ENCODE measurements around the gene ODC1.
A peak's percentile ranks its signal among the peaks of the same experiment; 100 is the strongest.
"Not testable (repeated sequence)": the region's sequence is repeated elsewhere in the genome, so short reads cannot be mapped to it uniquely, and the experiment has no call there.

The ODC1 gene

DNA sequence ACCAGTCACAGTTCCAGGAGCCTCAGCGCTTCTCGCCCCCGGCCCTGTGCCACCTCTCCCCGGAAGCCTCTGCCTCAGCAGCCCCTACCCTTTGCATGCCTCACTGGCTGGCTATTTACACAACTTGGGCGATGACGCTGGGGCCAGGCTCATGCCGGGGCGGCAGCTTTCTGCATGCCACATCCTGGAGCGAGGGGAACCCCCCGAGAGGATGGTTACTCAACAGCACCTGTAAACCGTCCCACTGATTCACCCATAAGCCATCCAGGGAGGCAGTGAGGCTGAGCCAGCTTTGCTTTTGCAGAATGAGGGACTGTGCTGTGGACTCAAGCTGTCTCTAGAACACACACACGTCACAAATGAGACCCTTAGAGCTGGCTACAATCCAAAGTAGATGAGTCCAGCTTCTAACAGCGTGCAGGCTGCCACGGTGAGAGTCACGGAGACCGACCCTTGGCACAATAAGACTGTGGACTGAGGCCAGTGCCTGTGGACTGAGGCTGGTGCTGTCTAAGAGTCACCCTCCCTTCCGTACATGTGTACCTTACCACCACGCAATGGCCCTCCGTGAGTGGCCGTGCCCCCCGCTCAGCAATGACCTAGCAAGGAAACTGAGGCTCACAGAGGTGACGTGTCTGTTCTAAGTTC is 45.6 kb upstream of the ODC1 start:
- peak; percentile 27 for DNase-seq (ENCODE audit: low read depth)
- TF ChIP-seq, protein P1, sequence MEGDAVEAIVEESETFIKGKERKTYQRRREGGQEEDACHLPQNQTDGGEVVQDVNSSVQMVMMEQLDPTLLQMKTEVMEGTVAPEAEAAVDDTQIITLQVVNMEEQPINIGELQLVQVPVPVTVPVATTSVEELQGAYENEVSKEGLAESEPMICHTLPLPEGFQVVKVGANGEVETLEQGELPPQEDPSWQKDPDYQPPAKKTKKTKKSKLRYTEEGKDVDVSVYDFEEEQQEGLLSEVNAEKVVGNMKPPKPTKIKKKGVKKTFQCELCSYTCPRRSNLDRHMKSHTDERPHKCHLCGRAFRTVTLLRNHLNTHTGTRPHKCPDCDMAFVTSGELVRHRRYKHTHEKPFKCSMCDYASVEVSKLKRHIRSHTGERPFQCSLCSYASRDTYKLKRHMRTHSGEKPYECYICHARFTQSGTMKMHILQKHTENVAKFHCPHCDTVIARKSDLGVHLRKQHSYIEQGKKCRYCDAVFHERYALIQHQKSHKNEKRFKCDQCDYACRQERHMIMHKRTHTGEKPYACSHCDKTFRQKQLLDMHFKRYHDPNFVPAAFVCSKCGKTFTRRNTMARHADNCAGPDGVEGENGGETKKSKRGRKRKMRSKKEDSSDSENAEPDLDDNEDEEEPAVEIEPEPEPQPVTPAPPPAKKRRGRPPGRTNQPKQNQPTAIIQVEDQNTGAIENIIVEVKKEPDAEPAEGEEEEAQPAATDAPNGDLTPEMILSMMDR (IDR thresholded peaks at IDR 0.05; ENCODE audit: low read depth, low read length, missing control alignments): no peak
- in situ Hi-C loops (cut with HindIII; ENCODE audit: low sequenced_read_pairs): no loop called here
- H3K4me3 ChIP-seq (ENCODE audit: low read depth, low read length): no peak overlapping the region

DNA sequence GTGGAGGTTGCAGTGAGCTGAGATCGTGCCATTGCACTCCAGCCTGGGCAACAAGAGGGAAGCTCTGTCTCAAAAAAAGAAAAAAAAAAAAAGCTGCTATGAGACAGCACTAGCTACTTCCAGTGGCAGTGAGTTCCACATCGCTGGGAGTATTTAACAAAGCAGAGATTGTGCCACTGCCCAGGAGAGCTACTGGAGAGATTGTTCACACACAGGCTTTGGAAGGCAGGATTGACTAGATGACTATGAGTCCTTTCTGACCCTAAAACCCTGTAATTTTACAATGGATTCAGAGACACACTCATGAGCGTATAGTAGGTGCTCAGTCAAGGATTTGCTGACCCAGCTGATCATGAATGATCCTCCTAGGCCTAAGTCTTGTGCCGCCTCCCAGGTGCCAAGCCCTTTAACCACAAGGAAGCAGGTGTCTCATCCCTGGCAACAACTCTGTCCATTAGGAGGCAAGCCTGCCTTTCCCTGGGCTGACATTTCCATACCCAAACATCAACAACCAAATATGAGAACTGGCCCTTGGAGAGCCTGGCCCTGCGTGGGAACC is 45.0 kb upstream of the ODC1 start:
- in situ Hi-C loops (cut with HindIII; ENCODE audit: low sequenced_read_pairs): no loop called here
- DNase-seq (ENCODE audit: low read depth): no peak
- no peak overlapping the region for H3K4me3 ChIP-seq (ENCODE audit: low read depth, low read length)
- TF ChIP-seq, protein P1 (IDR thresholded peaks at IDR 0.05; ENCODE audit: low read depth, low read length, missing control alignments): no peak

DNA sequence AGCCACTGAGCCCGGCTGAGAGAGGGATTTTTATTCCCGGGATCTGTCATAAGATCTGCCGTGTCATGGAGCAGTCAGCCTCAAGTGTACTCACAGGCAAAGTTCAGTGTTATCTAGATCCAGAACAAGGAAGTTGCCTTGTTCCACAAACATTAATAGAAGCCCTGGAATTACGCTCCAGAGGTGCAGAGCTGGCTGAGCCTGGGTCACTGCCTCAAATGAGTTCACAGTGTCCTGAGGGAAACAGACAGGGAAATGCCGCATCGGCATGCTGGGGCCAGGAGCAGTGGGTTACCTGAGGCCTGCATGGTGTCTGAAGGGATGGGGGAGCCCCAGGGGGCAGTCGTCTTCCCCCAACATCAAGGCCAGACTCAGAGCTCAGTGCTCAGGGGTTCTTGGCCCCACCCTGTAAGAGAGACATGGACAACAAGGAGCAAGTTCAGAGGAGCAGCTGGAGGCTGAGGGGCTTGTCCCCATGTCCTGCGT is 42.7 kb upstream of the ODC1 start:
- H3K4me3 ChIP-seq (ENCODE audit: low read depth, low read length): no peak overlapping the region
- TF ChIP-seq, protein P1 (IDR thresholded peaks at IDR 0.05; ENCODE audit: low read depth, low read length, missing control alignments): no peak
- in situ Hi-C loops (cut with HindIII; ENCODE audit: low sequenced_read_pairs): no loop called here
- DNase-seq (ENCODE audit: low read depth): no peak

DNA sequence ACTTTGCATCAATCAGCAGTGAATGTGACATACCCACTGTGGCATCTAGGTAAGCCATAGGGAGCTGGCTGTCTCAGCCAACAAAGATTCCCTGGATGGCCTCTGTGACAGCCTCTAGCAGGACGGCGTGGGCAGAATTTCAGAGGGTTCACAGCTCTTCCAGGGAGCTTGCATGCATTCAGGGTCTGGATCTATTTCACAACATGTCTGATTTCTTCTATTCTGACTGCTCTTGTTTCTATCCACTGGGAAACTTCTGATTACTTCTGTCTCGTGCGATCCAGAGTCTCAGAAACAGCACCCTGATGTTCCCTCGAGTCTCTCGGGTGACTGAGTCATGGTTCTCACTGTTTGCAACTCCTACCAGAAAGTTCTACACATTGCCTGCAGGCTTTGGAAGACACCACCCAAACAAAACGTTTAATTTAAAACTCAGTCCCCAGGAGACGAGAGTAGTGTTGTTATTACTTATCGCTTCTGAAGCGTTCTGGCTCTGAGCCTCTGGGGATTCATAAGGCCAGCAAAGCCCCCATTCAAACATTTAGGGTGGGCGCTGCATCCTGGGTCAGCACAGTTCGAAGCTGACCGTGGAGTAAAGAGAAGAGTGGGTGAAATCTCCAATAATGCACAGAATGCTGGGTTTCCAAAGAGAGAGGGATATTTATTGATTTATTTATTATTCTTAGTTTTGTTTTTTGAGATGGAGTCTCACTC is 41.9 kb upstream of the ODC1 start:
- TF ChIP-seq, protein P1 (IDR thresholded peaks at IDR 0.05; ENCODE audit: low read depth, low read length, missing control alignments): no peak
- DNase-seq (ENCODE audit: low read depth): no peak

DNA sequence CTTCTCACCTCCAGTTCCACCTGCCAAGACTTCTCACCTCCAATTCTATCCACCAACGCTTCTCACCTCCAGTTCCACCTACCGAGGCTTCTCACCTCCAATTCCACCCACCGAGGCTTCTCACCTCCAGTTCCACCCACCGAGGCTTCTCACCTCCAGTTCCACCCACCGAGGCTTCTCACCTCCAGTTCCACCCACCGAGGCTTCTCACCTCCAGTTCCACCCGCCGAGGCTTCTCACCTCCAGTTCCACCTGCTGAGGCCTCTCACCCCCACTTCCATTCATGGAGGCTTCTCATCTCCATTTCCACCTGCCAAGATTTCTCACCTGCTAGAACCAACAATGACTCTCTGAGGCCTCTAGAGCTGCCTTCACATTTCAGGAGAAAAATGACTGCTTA is 40.0 kb upstream of the ODC1 start:
- DNase-seq (ENCODE audit: low read depth); H3K4me3 ChIP-seq (ENCODE audit: low read depth, low read length); in situ Hi-C loops (cut with HindIII; ENCODE audit: low sequenced_read_pairs): not testable (repeated sequence)

More for the DNA sequence above, 41.9 kb upstream of the ODC1 start:
- no peak overlapping the region for H3K4me3 ChIP-seq (ENCODE audit: low read depth, low read length)
- in situ Hi-C loops (cut with HindIII; ENCODE audit: low sequenced_read_pairs): no loop called here

DNA sequence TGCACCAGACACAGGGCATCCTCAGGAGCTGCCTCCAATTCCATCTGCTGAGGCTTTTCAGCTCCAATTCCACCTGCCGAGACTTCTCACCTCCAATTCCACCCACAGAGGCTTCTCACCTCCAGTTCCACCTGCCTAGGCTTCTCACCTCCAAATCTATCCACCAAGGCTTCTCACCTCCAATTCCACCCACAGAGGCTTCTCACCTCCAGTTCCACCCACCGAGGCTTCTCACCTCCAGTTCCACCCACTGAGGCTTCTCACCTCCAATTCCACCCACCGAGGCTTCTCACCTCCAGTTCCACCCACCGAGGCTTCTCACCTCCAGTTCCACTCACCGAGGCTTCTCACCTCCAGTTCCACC is 39.6 kb upstream of the ODC1 start:
- DNase-seq (ENCODE audit: low read depth); H3K4me3 ChIP-seq (ENCODE audit: low read depth, low read length); in situ Hi-C loops (cut with HindIII; ENCODE audit: low sequenced_read_pairs): not testable (repeated sequence)

DNA sequence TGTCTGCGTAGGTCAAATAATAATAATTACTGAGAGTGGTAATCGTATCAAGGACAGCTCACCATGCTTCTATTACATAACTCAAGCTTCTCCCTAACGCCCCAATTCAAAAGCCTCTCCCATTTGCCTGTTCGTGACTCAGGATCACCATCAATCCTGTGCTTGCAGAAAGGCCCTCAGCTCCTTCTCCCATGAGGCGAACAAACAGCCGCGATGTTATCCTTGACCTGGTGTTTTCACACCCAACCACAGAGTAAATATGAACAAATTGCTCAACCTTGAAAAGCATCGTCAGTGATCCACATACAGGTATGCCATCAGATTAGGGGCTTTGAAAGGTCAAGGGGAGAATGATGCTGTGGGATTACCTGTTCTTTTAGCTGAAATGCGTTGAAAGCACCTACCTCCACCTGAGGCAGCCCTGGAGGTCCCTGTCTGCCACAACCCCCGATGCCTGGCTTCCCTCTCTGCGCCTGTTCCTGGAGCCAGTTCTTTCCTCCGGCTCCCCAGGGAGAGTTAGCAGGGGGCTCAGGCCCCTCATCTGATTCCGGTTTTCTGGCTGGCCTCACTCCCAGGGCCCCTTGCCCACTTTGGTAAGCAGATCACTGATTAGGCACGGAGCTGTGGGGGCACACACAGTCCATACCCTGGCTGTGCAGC is 39.1 kb upstream of the ODC1 start:
- TF ChIP-seq, protein P1 (IDR thresholded peaks at IDR 0.05; ENCODE audit: low read depth, low read length, missing control alignments): no peak
- in situ Hi-C loops (cut with HindIII; ENCODE audit: low sequenced_read_pairs): no loop called here
- DNase-seq (ENCODE audit: low read depth): no peak
- no peak overlapping the region for H3K4me3 ChIP-seq (ENCODE audit: low read depth, low read length)
